ENCODE results near the gene MAD2L1BP. TPM values are rescaled to one million over a fixed set of nuclear protein-coding genes. Genes with fewer than 3 reads are reported as not detected.

MAD2L1BP gene
- total RNA-seq, 1 experiment from 2014 or later, result 30.1 TPM

DNA sequence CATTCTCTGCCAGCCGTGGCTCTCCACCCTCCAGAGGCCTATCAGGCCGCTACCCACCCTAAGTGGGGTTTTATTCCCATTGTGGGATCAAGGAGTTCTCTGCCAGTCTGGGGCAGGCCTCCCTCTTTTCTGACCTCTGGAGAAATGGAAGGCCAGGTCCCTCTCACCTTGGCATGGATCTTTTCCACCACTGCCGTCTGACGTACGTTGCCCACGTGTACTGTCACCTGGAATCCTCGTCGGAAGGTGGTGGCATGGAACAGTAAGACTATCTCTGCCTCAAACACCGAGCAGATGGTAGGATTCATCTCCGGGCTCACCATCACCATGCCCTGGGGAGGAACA, 13.8 kb upstream of the MAD2L1BP start:
- Mint-ChIP-seq H3K4me1 (no peaks in the 10 kb centered on the region), H3K4me3 (no peak overlapping the region), H3K36me3 (peaks cover 57% of the 10 kb centered on the region), H3K27ac (no peak overlapping the region), H3K9me3 (no peaks in the 10 kb centered on the region), H3K27me3 (ENCODE audit: low read depth) (no peaks in the 10 kb centered on the region)
- DNase-seq (ENCODE audit: low spot score), result no peak
- ATAC-seq, result no peak
- CTCF ChIA-PET, result no interaction called here
- POLR2A ChIA-PET, result no interaction called here
- TF ChIP-seq, protein P1, sequence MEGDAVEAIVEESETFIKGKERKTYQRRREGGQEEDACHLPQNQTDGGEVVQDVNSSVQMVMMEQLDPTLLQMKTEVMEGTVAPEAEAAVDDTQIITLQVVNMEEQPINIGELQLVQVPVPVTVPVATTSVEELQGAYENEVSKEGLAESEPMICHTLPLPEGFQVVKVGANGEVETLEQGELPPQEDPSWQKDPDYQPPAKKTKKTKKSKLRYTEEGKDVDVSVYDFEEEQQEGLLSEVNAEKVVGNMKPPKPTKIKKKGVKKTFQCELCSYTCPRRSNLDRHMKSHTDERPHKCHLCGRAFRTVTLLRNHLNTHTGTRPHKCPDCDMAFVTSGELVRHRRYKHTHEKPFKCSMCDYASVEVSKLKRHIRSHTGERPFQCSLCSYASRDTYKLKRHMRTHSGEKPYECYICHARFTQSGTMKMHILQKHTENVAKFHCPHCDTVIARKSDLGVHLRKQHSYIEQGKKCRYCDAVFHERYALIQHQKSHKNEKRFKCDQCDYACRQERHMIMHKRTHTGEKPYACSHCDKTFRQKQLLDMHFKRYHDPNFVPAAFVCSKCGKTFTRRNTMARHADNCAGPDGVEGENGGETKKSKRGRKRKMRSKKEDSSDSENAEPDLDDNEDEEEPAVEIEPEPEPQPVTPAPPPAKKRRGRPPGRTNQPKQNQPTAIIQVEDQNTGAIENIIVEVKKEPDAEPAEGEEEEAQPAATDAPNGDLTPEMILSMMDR (IDR thresholded peaks at IDR 0.05), result no peak
- TF ChIP-seq ZNF263 (CRISPR knock-in tag; IDR thresholded peaks at IDR 0.05; ENCODE audit: low read depth) (no peak), ESRRA (CRISPR knock-in tag; IDR thresholded peaks at IDR 0.05; ENCODE audit: borderline replicate concordance) (no peak)
- TF ChIP-seq, protein P2, sequence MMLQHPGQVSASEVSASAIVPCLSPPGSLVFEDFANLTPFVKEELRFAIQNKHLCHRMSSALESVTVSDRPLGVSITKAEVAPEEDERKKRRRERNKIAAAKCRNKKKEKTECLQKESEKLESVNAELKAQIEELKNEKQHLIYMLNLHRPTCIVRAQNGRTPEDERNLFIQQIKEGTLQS (CRISPR knock-in tag; conservative IDR thresholded peaks at IDR 0.05), result no peak

DNA sequence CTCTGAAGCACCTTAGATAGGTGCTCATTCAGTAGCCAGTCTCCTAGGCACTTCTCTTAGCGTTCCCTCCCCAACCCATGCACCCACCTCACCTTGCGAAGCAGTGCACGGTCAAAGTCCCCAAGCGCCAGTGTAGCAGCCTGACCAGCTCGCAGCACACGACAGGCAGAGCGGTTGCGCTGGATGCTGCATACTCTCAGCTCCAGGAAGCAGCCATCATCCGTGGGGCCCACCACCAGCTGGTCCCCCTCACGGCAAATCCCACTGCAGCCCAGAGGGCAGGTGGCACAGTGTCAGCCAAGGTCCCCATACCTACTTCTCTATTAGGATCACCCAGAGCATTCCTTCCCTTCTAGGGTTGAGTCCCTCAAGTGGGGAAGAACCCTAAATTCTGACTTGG, 13.1 kb upstream of the MAD2L1BP start:
- ATAC-seq, result no peak
- Mint-ChIP-seq H3K4me3 (no peak overlapping the region), H3K9me3 (no peaks in the 10 kb centered on the region), H3K4me1 (no peaks in the 10 kb centered on the region; the same call in 1 of the 2 replicates), H3K36me3 (peaks cover 61% of the 10 kb centered on the region), H3K27me3 (ENCODE audit: low read depth) (no peaks in the 10 kb centered on the region), H3K27ac (no peak overlapping the region)
- DNase-seq (ENCODE audit: low spot score), result no peak
- ChIA-PET CTCF (no interaction called here), POLR2A (no interaction called here)
- TF ChIP-seq NFATC4 (CRISPR knock-in tag; IDR thresholded peaks at IDR 0.05) (no peak), RORB (CRISPR knock-in tag; IDR thresholded peaks at IDR 0.05) (no peak), ELF4 (CRISPR knock-in tag; IDR thresholded peaks at IDR 0.05; ENCODE audit: low read depth) (no peak), ETV6 (CRISPR knock-in tag; IDR thresholded peaks at IDR 0.05) (no peak), TEAD4 (CRISPR knock-in tag; IDR thresholded peaks at IDR 0.05) (no peak), TCF7 (CRISPR knock-in tag; IDR thresholded peaks at IDR 0.05; ENCODE audit: low read depth) (no peak), NR2C2 (CRISPR knock-in tag; IDR thresholded peaks at IDR 0.05) (no peak), ZBTB21 (CRISPR knock-in tag; IDR thresholded peaks at IDR 0.05; ENCODE audit: borderline replicate concordance) (no peak), TEAD1 (CRISPR knock-in tag; IDR thresholded peaks at IDR 0.05) (no peak)
- TF ChIP-seq, protein P3, sequence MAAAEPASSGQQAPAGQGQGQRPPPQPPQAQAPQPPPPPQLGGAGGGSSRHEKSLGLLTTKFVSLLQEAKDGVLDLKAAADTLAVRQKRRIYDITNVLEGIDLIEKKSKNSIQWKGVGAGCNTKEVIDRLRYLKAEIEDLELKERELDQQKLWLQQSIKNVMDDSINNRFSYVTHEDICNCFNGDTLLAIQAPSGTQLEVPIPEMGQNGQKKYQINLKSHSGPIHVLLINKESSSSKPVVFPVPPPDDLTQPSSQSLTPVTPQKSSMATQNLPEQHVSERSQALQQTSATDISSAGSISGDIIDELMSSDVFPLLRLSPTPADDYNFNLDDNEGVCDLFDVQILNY (CRISPR knock-in tag; IDR thresholded peaks at IDR 0.05), result no peak
- TF ChIP-seq, protein P4, sequence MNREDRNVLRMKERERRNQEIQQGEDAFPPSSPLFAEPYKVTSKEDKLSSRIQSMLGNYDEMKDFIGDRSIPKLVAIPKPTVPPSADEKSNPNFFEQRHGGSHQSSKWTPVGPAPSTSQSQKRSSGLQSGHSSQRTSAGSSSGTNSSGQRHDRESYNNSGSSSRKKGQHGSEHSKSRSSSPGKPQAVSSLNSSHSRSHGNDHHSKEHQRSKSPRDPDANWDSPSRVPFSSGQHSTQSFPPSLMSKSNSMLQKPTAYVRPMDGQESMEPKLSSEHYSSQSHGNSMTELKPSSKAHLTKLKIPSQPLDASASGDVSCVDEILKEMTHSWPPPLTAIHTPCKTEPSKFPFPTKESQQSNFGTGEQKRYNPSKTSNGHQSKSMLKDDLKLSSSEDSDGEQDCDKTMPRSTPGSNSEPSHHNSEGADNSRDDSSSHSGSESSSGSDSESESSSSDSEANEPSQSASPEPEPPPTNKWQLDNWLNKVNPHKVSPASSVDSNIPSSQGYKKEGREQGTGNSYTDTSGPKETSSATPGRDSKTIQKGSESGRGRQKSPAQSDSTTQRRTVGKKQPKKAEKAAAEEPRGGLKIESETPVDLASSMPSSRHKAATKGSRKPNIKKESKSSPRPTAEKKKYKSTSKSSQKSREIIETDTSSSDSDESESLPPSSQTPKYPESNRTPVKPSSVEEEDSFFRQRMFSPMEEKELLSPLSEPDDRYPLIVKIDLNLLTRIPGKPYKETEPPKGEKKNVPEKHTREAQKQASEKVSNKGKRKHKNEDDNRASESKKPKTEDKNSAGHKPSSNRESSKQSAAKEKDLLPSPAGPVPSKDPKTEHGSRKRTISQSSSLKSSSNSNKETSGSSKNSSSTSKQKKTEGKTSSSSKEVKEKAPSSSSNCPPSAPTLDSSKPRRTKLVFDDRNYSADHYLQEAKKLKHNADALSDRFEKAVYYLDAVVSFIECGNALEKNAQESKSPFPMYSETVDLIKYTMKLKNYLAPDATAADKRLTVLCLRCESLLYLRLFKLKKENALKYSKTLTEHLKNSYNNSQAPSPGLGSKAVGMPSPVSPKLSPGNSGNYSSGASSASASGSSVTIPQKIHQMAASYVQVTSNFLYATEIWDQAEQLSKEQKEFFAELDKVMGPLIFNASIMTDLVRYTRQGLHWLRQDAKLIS (CRISPR knock-in tag; IDR thresholded peaks at IDR 0.05; ENCODE audit: borderline replicate concordance), result no peak
- TF ChIP-seq, protein P5, sequence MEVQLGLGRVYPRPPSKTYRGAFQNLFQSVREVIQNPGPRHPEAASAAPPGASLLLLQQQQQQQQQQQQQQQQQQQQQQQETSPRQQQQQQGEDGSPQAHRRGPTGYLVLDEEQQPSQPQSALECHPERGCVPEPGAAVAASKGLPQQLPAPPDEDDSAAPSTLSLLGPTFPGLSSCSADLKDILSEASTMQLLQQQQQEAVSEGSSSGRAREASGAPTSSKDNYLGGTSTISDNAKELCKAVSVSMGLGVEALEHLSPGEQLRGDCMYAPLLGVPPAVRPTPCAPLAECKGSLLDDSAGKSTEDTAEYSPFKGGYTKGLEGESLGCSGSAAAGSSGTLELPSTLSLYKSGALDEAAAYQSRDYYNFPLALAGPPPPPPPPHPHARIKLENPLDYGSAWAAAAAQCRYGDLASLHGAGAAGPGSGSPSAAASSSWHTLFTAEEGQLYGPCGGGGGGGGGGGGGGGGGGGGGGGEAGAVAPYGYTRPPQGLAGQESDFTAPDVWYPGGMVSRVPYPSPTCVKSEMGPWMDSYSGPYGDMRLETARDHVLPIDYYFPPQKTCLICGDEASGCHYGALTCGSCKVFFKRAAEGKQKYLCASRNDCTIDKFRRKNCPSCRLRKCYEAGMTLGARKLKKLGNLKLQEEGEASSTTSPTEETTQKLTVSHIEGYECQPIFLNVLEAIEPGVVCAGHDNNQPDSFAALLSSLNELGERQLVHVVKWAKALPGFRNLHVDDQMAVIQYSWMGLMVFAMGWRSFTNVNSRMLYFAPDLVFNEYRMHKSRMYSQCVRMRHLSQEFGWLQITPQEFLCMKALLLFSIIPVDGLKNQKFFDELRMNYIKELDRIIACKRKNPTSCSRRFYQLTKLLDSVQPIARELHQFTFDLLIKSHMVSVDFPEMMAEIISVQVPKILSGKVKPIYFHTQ (CRISPR knock-in tag; IDR thresholded peaks at IDR 0.05), result no peak
- TF ChIP-seq, protein P6, sequence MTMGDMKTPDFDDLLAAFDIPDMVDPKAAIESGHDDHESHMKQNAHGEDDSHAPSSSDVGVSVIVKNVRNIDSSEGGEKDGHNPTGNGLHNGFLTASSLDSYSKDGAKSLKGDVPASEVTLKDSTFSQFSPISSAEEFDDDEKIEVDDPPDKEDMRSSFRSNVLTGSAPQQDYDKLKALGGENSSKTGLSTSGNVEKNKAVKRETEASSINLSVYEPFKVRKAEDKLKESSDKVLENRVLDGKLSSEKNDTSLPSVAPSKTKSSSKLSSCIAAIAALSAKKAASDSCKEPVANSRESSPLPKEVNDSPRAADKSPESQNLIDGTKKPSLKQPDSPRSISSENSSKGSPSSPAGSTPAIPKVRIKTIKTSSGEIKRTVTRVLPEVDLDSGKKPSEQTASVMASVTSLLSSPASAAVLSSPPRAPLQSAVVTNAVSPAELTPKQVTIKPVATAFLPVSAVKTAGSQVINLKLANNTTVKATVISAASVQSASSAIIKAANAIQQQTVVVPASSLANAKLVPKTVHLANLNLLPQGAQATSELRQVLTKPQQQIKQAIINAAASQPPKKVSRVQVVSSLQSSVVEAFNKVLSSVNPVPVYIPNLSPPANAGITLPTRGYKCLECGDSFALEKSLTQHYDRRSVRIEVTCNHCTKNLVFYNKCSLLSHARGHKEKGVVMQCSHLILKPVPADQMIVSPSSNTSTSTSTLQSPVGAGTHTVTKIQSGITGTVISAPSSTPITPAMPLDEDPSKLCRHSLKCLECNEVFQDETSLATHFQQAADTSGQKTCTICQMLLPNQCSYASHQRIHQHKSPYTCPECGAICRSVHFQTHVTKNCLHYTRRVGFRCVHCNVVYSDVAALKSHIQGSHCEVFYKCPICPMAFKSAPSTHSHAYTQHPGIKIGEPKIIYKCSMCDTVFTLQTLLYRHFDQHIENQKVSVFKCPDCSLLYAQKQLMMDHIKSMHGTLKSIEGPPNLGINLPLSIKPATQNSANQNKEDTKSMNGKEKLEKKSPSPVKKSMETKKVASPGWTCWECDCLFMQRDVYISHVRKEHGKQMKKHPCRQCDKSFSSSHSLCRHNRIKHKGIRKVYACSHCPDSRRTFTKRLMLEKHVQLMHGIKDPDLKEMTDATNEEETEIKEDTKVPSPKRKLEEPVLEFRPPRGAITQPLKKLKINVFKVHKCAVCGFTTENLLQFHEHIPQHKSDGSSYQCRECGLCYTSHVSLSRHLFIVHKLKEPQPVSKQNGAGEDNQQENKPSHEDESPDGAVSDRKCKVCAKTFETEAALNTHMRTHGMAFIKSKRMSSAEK (CRISPR knock-in tag; IDR thresholded peaks at IDR 0.05; ENCODE audit: borderline replicate concordance), result no peak
- TF ChIP-seq, protein P7, sequence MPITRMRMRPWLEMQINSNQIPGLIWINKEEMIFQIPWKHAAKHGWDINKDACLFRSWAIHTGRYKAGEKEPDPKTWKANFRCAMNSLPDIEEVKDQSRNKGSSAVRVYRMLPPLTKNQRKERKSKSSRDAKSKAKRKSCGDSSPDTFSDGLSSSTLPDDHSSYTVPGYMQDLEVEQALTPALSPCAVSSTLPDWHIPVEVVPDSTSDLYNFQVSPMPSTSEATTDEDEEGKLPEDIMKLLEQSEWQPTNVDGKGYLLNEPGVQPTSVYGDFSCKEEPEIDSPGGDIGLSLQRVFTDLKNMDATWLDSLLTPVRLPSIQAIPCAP (CRISPR knock-in tag; IDR thresholded peaks at IDR 0.05), result no peak
- TF ChIP-seq, protein P8, sequence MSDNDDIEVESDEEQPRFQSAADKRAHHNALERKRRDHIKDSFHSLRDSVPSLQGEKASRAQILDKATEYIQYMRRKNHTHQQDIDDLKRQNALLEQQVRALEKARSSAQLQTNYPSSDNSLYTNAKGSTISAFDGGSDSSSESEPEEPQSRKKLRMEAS (CRISPR knock-in tag; IDR thresholded peaks at IDR 0.05), result no peak
- TF ChIP-seq, protein P9, sequence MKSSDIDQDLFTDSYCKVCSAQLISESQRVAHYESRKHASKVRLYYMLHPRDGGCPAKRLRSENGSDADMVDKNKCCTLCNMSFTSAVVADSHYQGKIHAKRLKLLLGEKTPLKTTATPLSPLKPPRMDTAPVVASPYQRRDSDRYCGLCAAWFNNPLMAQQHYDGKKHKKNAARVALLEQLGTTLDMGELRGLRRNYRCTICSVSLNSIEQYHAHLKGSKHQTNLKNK (CRISPR knock-in tag; IDR thresholded peaks at IDR 0.05), result no peak

Measured in WTC11 (cell line).